Adipocyte (in vitro differentiated cells): ENCODE results near the gene MEGF10.

Source experiments
- DNase-seq: peaks from one replicate; pipeline ENCODE4 v3.0.0-alpha.2; 2015; ENCODE audit warnings: low read depth
- H3K27me3 ChIP-seq: replicated peaks from 2 replicates; pipeline ENCODE4 v1.7.0; 2013; ENCODE audit warnings: mild to moderate bottlenecking, low read length, moderate library complexity; ENCODE audit not compliant: control insufficient read depth, insufficient read depth
- H3K36me3 ChIP-seq: 2 replicates; pipeline ENCODE4 v1.7.0; 2013; ENCODE audit warnings: low read length, mild to moderate bottlenecking, moderate library complexity; ENCODE audit not compliant: control insufficient read depth, insufficient read depth, severe bottlenecking
- H3K4me1 ChIP-seq: 2 replicates; pipeline ENCODE4 v1.7.0; 2013; ENCODE audit warnings: mild to moderate bottlenecking, low read length, moderate library complexity; ENCODE audit not compliant: control insufficient read depth, insufficient read depth
- H3K4me3 ChIP-seq: 2 replicates; pipeline ENCODE4 v1.7.0; 2013; ENCODE audit warnings: mild to moderate bottlenecking, low read length, moderate library complexity
- H3K9ac ChIP-seq: 2 replicates; pipeline ENCODE4 v1.7.0; 2013; ENCODE audit warnings: mild to moderate bottlenecking, low read length, moderate library complexity
- H3K9me3 ChIP-seq: 2 replicates; pipeline ENCODE4 v1.7.0; 2013; ENCODE audit warnings: mild to moderate bottlenecking, low read length, moderate library complexity; ENCODE audit not compliant: control insufficient read depth

MEGF10 gene

DNA sequence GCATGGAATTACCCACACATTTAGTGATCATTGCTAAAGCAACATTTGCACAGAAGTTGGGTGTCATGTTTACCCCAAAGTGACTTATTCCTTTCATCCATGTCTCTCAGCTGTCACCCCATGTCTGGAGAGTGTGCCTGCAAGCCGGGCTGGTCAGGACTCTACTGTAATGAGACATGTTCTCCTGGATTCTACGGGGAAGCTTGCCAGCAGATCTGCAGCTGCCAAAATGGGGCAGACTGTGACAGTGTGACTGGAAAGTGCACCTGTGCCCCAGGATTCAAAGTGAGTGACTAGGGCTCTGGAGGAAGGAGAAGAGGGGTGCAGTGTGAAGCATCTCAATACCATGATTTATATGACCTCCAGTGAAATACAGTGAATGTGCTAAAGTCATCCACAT lies 126.9 kb downstream of the MEGF10 start:
- H3K27me3 ChIP-seq, result no peaks in the 10 kb centered on the region
- H3K9ac ChIP-seq, result no peak overlapping the region
- H3K36me3 ChIP-seq, result no peaks in the 10 kb centered on the region
- H3K9me3 ChIP-seq, result no peaks in the 10 kb centered on the region
- no peak for DNase-seq
- H3K4me1 ChIP-seq, result no peaks in the 10 kb centered on the region
- H3K4me3 ChIP-seq, result no peak overlapping the region

DNA sequence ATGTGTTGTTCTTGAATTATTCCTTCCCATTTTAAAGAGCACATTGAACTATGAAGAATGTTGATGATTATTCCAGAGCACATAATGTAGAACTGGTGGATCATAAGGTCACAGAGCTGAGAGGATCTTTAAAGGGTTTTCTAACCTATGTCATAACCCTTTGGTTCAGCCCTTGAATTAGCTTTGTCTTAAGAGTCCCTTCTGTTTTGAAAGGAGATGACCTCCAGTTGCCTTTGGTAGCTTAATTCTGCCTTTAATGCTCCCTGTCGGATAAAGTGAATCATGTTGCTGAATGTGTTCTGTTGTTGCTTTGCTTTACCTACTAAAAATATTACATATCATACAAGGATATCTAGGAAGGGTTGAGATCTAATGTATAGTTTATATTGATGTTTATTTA lies 127.8 kb downstream of the MEGF10 start:
- Histone ChIP-seq H3K4me3 (no peak overlapping the region), H3K9me3 (no peaks in the 10 kb centered on the region), H3K36me3 (no peaks in the 10 kb centered on the region), H3K4me1 (no peaks in the 10 kb centered on the region), H3K9ac (no peak overlapping the region), H3K27me3 (no peaks in the 10 kb centered on the region)
- no peak for DNase-seq

DNA sequence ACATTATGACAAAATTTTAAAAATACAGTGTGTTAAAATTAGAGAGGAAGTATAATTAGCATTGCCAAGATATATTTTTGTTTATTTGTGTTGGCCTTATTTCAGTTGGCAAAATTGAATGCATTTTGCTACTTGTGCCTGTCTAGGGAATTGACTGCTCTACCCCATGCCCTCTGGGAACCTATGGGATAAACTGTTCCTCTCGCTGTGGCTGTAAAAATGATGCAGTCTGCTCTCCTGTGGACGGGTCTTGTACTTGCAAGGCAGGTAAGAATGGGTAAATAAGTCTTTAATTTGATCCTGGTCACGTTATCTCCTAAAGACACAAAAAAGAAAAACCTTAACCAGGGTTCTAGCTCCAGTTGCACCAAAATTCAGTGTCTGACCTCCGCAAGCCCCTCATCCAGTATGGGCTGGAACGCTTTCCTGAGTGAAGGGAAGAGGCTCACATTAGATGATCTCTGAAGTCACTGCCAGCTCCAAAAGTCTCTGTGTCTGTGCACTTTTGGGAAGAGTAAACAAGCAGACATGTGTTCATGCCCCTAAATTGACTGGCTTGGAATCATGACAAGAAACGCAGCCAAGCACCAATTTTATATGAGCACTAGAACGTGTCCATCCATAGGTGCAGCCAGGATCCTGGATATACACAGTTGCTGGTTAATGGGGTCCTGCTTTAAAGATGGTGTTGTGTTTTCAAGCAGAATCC lies 128.5 kb downstream of the MEGF10 start:
- H3K4me1 ChIP-seq, result no peaks in the 10 kb centered on the region
- no peaks in the 10 kb centered on the region for H3K27me3 ChIP-seq
- H3K9me3 ChIP-seq, result no peaks in the 10 kb centered on the region
- no peak overlapping the region for H3K4me3 ChIP-seq
- H3K36me3 ChIP-seq, result no peaks in the 10 kb centered on the region
- no peak for DNase-seq
- H3K9ac ChIP-seq, result no peak overlapping the region

DNA sequence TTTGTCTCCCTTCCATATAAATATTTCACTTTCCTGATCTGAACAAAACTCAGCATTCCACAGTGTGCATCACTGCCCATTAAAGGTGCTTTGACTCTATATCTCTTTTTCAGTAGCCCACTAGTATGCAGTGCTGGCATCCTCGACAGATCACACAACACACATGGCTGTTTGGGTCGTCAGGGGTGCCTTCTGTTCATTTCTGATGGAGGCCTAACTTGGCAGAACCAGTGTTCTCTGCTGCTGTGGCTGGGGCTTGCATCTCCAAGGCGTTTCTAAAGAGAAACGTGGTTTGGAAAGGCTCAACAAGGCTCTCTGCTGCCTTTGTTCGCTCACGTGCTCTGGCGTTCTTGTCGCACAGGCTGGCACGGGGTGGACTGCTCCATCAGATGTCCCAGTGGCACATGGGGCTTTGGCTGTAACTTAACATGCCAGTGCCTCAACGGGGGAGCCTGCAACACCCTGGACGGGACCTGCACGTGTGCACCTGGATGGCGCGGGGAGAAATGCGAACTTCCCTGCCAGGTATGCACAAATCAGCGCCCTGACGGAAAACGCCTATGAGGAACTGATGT lies 129.2 kb downstream of the MEGF10 start:
- no peak overlapping the region for H3K9ac ChIP-seq
- no peaks in the 10 kb centered on the region for H3K9me3 ChIP-seq
- no peak for DNase-seq
- H3K4me3 ChIP-seq, result no peak overlapping the region
- no peaks in the 10 kb centered on the region for H3K27me3 ChIP-seq
- H3K4me1 ChIP-seq, result peaks cover under 1% of the 10 kb centered on the region
- no peaks in the 10 kb centered on the region for H3K36me3 ChIP-seq

GRCh38 chr5:127420758-127421157 lies 130.2 kb downstream of the MEGF10 start:
- Histone ChIP-seq H3K9me3 (no peaks in the 10 kb centered on the region), H3K27me3 (no peaks in the 10 kb centered on the region), H3K36me3 (no peaks in the 10 kb centered on the region), H3K4me3 (no peak overlapping the region), H3K4me1 (peaks cover 6% of the 10 kb centered on the region), H3K9ac (no peak overlapping the region)
- DNase-seq, result no peak

DNA sequence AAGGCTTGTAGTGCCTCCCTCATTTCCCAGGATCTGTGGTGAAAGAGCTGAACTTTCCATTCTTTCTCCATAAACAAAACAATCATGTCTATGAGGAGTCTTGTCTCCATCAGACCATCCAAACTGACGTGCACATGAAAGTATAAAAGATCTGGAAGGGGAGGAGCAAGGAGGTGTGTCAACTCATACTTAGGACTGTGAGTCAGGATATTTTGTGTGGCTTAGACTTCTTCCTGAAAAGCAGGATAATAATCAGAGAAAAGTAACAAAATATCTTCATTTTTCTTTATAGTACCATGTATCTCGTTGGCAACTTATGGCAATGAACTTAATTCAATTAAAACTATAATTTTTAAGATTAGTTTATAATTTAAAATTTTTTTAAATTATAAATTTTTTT lies 130.9 kb downstream of the MEGF10 start:
- DNase-seq, result no peak
- Histone ChIP-seq H3K4me1 (peaks cover 6% of the 10 kb centered on the region), H3K9ac (no peak overlapping the region), H3K36me3 (no peaks in the 10 kb centered on the region), H3K9me3 (no peaks in the 10 kb centered on the region), H3K27me3 (no peaks in the 10 kb centered on the region), H3K4me3 (no peak overlapping the region)

- Histone ChIP-seq H3K4me3 (no peak overlapping the region), H3K9ac (no peak overlapping the region), H3K27me3 (no peaks in the 10 kb centered on the region), H3K9me3 (no peaks in the 10 kb centered on the region), H3K36me3 (no peaks in the 10 kb centered on the region), H3K4me1 (peaks cover 9% of the 10 kb centered on the region)
- DNase-seq, result no peak
Measured at GRCh38 chr5:127423173-127423798, 132.7 kb downstream of the MEGF10 start.

DNA sequence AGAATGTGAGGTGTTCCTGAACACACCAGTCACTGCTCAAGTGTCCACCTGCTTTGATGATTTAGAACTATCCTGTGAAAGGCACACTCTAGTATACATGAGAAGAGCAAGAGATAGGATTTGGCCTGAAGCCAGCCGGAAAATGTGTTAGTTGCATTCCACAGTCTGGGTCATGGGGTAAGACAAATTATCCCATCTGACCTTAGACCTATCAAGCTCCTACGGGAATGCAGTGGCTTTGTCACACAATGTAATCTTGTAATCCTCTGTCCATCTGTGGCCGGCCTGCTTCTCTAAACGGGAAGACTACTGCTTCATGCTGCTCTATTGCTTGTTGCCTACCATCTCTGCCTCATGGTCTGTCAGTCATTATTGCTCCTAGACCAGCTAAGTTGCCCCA lies 134.4 kb downstream of the MEGF10 start:
- Histone ChIP-seq H3K4me3 (no peak overlapping the region), H3K9me3 (no peaks in the 10 kb centered on the region), H3K9ac (no peak overlapping the region), H3K4me1 (peaks cover 9% of the 10 kb centered on the region), H3K36me3 (no peaks in the 10 kb centered on the region), H3K27me3 (no peaks in the 10 kb centered on the region)
- DNase-seq, result no peak

DNA sequence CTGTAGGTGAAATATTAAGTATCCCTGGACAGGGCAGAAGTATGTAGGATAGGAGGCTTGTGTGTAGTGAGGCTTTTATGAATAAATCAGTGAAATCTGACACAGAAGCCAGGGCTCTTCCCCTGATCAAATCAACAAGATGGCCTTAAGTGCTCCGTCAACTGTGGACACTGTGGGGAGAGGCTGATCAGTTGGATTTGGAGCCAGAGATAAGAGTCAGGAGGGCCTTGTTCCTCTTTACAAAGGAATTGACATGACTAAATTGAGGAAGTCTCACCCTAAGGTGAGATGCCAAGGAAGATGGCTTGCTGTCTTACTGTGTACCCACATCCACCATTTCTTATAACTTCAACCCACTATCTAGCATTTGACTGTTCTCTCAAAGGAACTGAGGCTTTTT lies 135.3 kb downstream of the MEGF10 start:
- no peak overlapping the region for H3K4me3 ChIP-seq
- no peak for DNase-seq
- H3K9ac ChIP-seq, result no peak overlapping the region
- H3K9me3 ChIP-seq, result no peaks in the 10 kb centered on the region
- H3K27me3 ChIP-seq, result no peaks in the 10 kb centered on the region
- no peaks in the 10 kb centered on the region for H3K36me3 ChIP-seq
- H3K4me1 ChIP-seq, result peaks cover 9% of the 10 kb centered on the region

GRCh38 chr5:127426661-127427060 lies 136.1 kb downstream of the MEGF10 start:
- no peaks in the 10 kb centered on the region for H3K27me3 ChIP-seq
- H3K9me3 ChIP-seq, result no peaks in the 10 kb centered on the region
- DNase-seq, result no peak
- no peak overlapping the region for H3K9ac ChIP-seq
- H3K4me3 ChIP-seq, result no peak overlapping the region
- H3K36me3 ChIP-seq, result no peaks in the 10 kb centered on the region
- H3K4me1 ChIP-seq, result peaks cover 9% of the 10 kb centered on the region

DNA sequence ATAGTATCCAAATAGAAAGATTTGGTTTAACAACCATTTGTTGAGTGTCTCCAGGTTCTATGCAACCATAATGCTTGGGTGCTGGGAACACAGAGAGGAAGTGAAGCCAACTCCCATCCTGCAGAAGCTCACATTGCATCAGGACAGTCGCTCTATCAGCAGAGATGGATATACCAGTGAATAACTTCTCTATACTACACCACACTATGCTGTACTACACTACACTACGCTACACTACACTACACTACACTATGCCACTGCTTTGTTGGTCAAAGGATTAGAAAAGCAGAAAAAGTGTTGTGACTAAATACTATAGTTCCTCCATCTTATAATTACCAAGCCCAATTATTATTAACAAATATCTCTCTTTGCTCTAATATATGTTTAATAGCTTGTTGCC lies 137.7 kb downstream of the MEGF10 start:
- H3K9me3 ChIP-seq, result no peaks in the 10 kb centered on the region
- no peaks in the 10 kb centered on the region for H3K36me3 ChIP-seq
- H3K9ac ChIP-seq, result no peak overlapping the region
- H3K4me1 ChIP-seq, result peaks cover 9% of the 10 kb centered on the region
- DNase-seq, result no peak
- H3K27me3 ChIP-seq, result no peaks in the 10 kb centered on the region
- H3K4me3 ChIP-seq, result no peak overlapping the region
